OCI-LY3 (cell line): Measurements from ENCODE around the gene NUDT7.

Experiments used
- H2AFZ ChIP-seq: fragments of 200-600, 300-600 bp; shearing (Covaris generic); 2 replicates; pipeline ENCODE4 v1.6.0; 2014; ENCODE audit warnings: antibody characterized with exemption, low read depth, low read length
- H3K27ac ChIP-seq: fragments of 200-600, 300-600 bp; sonication (generic); 2 replicates; pipeline ENCODE4 v1.5.1; 2014; ENCODE audit warnings: mild to moderate bottlenecking, low read length, moderate library complexity, mixed read lengths
- H3K27me3 ChIP-seq: fragments of 200-600, 300-600 bp; sonication (generic); 2 replicates; pipeline ENCODE4 v1.6.1; 2014; ENCODE audit warnings: low read depth, low read length, mixed read lengths
- H3K36me3 ChIP-seq: fragments of 200-600, 300-600 bp; sonication (generic); replicated peaks from 2 replicates; pipeline ENCODE3; 2014; ENCODE audit warnings: low read depth, low read length, mixed read lengths
- H3K4me1 ChIP-seq: fragments of 300-600, 200-600 bp; sonication (generic); 2 replicates; pipeline ENCODE4 v1.6.1; 2014; ENCODE audit warnings: low read length, mixed read lengths
- H3K4me2 ChIP-seq: fragments of 200-600, 300-600 bp; sonication (generic); 2 replicates; pipeline ENCODE4 v1.6.1; 2014; ENCODE audit warnings: low read length, mixed read lengths
- H3K4me3 ChIP-seq: fragments of 300-600, 200-600 bp; sonication (generic); 2 replicates; pipeline ENCODE4 v1.5.1; 2014; ENCODE audit warnings: antibody characterized with exemption, mild to moderate bottlenecking, low read length, moderate library complexity
- H3K79me2 ChIP-seq: fragments of 300-600, 200-600 bp; shearing (Covaris generic); 2 replicates; pipeline ENCODE4 v1.6.1; 2014; ENCODE audit warnings: mild to moderate bottlenecking, low read length, mixed read lengths
- H3K9ac ChIP-seq: fragments of 300-600, 200-600 bp; shearing (Covaris generic); 2 replicates; pipeline ENCODE4 v1.6.0; 2014; ENCODE audit warnings: mild to moderate bottlenecking, low read length, moderate library complexity
- H3K9me3 ChIP-seq: fragments of 200-600, 300-600 bp; shearing (Covaris generic); 2 replicates; pipeline ENCODE4 v1.6.1; 2014; ENCODE audit warnings: low read length, mixed read lengths; ENCODE audit not compliant: insufficient read depth
- H4K20me1 ChIP-seq: fragments of 200-600, 300-600 bp; sonication (generic); 2 replicates; pipeline ENCODE4 v1.6.1; 2016; ENCODE audit warnings: low read length, mixed read lengths; ENCODE audit not compliant: insufficient read depth
- CTCF ChIP-seq: fragments of 200-600, 300-600 bp; sonication (generic); IDR thresholded peaks from 2 replicates; pipeline ENCODE4 v1.5.1; 2014; ENCODE audit warnings: antibody characterized with exemption, low read length, low read depth
- EZH2phosphoT487 ChIP-seq: fragments of 200-600 bp; shearing (Covaris generic); IDR thresholded peaks from 2 replicates; pipeline ENCODE4 v1.6.1; 2018; ENCODE audit warnings: antibody characterized with exemption, mixed run types, low read depth

The NUDT7 gene

GRCh38 chr16:77683397-77684180, 38.7 kb upstream of the NUDT7 start:
- Histone ChIP-seq H3K4me1 (no peaks in the 10 kb centered on the region), H3K27me3 (peaks cover 42% of the 10 kb centered on the region), H2AFZ (no peak overlapping the region), H4K20me1 (no peaks in the 10 kb centered on the region), H3K4me3 (no peak overlapping the region), H3K79me2 (no peaks in the 10 kb centered on the region), H3K9me3 (no peaks in the 10 kb centered on the region), H3K36me3 (no peaks in the 10 kb centered on the region), H3K9ac (no peak overlapping the region), H3K4me2 (no peak overlapping the region), H3K27ac (no peak overlapping the region)
- TF ChIP-seq EZH2phosphoT487 (no peak), CTCF (no peak)

GRCh38 chr16:77684181-77684526, 38.2 kb upstream of the NUDT7 start:
- no peak overlapping the region for H2AFZ ChIP-seq
- no peak overlapping the region for H3K9ac ChIP-seq
- peaks cover 44% of the 10 kb centered on the region for H3K27me3 ChIP-seq
- no peak for TF ChIP-seq CTCF
- TF ChIP-seq EZH2phosphoT487 = no peak
- H3K4me2 ChIP-seq = no peak overlapping the region
- H3K36me3 ChIP-seq = no peaks in the 10 kb centered on the region
- no peaks in the 10 kb centered on the region for H3K79me2 ChIP-seq
- no peak overlapping the region for H3K27ac ChIP-seq
- no peaks in the 10 kb centered on the region for H3K9me3 ChIP-seq
- H3K4me1 ChIP-seq = no peaks in the 10 kb centered on the region
- no peak overlapping the region for H3K4me3 ChIP-seq
- H4K20me1 ChIP-seq = no peaks in the 10 kb centered on the region

- Histone ChIP-seq H3K4me1 (0 out of 2 replicates have a peak, but pooled peaks cover 4% of the 10 kb centered on the region), H2AFZ (no peak overlapping the region), H3K4me3 (no peak overlapping the region), H3K27ac (no peak overlapping the region), H3K79me2 (no peaks in the 10 kb centered on the region), H3K36me3 (no peaks in the 10 kb centered on the region), H3K27me3 (peaks cover 51% of the 10 kb centered on the region), H4K20me1 (no peaks in the 10 kb centered on the region), H3K9ac (no peak overlapping the region), H3K4me2 (no peak overlapping the region), H3K9me3 (no peaks in the 10 kb centered on the region)
- TF ChIP-seq CTCF = no peak
- TF ChIP-seq EZH2phosphoT487 = no peak
Observed at GRCh38 chr16:77686385-77686784, 35.9 kb upstream of the NUDT7 start.

GRCh38 chr16:77689971-77690370, 32.3 kb upstream of the NUDT7 start:
- H3K27me3 ChIP-seq = peaks cover 31% of the 10 kb centered on the region
- H3K4me3 ChIP-seq = no peak overlapping the region
- no peaks in the 10 kb centered on the region for H4K20me1 ChIP-seq
- H3K27ac ChIP-seq = no peak overlapping the region
- no peaks in the 10 kb centered on the region for H3K36me3 ChIP-seq
- H3K79me2 ChIP-seq = no peaks in the 10 kb centered on the region
- no peak for TF ChIP-seq EZH2phosphoT487
- TF ChIP-seq CTCF = no peak
- no peak overlapping the region for H2AFZ ChIP-seq
- no peak overlapping the region for H3K4me2 ChIP-seq
- H3K9me3 ChIP-seq = no peaks in the 10 kb centered on the region
- H3K9ac ChIP-seq = no peak overlapping the region
- 0 out of 2 replicates have a peak, but pooled peaks cover 4% of the 10 kb centered on the region for H3K4me1 ChIP-seq
